Measurements from ENCODE around the gene NFATC1. TPM values are rescaled to one million over a fixed set of nuclear protein-coding genes. Genes with fewer than 3 reads are reported as not detected.
A peak's percentile ranks its signal among the peaks of the same experiment; 100 is the strongest.

The NFATC1 gene
- total RNA-seq, 1 donor from 2014 or later = 7.1 TPM

DNA sequence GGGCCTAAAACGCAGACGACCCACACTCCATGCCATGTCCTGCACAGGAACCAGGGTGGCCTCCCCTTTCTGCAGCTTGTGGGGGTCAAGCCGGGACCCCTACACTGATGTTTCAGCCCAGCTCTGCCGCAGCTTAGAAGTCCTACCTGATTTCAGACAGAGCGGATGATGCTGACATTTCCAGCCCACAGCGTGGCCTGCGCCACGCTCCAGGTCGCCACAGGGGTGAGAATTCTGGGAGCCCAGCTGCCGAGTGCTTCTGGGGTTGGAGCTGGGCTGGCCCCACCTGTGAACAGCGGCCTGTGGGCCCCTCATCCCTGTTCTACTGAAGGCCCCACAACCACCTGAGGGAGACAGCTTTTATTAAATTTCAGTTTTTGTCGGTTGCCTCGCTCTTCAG lies 77.2 kb downstream of the NFATC1 start:
- no peak overlapping the region for H3K27ac Mint-ChIP-seq (ENCODE audit: unreplicated experiment)
- no peak for DNase-seq (ENCODE audit: low spot score)
- peaks cover 4% of the 10 kb centered on the region for H3K36me3 Mint-ChIP-seq (ENCODE audit: low read depth)
- peaks cover 2% of the 10 kb centered on the region for H3K27me3 Mint-ChIP-seq (ENCODE audit: low read depth)
- no peaks in the 10 kb centered on the region for H3K9me3 Mint-ChIP-seq (ENCODE audit: low read depth)
- TF ChIP-seq CTCF (IDR thresholded peaks at IDR 0.05) = no peak
- no peak overlapping the region for H3K4me3 Mint-ChIP-seq (ENCODE audit: unreplicated experiment)
- peaks cover 7% of the 10 kb centered on the region for H3K4me1 Mint-ChIP-seq (ENCODE audit: low read depth)

- Mint-ChIP-seq H3K4me1 (ENCODE audit: low read depth) (peaks cover 7% of the 10 kb centered on the region), H3K27me3 (ENCODE audit: low read depth) (peaks cover 2% of the 10 kb centered on the region), H3K9me3 (ENCODE audit: low read depth) (no peaks in the 10 kb centered on the region), H3K27ac (ENCODE audit: unreplicated experiment) (no peak overlapping the region), H3K4me3 (ENCODE audit: unreplicated experiment) (no peak overlapping the region), H3K36me3 (ENCODE audit: low read depth) (no peaks in the 10 kb centered on the region)
- no peak for TF ChIP-seq CTCF (IDR thresholded peaks at IDR 0.05)
- DNase-seq (ENCODE audit: low spot score) = peak; percentile 65
Observed at GRCh38 chr18:79476031-79476917, 80.5 kb downstream of the NFATC1 start.

DNA sequence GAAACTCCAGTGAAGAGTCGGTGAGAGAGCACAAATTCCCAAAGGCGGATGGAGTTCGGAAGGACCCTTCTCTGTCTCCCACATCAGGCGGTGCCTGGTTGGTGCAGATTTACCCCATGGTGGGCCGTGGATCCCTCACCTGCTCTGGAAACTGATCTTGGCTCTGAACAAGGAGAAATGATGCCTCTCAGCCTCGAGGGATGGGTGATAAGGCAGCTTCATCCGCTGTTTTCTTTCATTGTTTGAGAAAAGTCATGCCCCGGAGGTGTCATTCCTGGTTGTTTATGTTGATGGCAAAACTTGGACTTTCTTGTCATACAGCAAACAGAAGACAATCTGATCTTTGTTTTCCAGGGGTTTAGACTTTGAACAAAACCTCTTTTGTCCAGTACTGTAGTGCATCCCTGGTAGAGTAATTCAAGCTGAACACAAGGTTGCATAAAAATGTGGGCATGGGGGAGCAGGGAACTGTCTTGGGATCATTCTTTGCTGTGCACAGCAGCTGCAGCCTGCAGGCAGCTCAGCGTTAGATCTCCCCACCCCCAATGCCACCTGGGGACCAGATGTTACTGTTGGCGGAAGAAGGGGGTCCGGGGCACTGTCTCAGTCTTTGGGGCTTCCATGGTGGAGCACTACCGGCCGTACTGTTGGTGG lies 81.3 kb downstream of the NFATC1 start:
- Mint-ChIP-seq H3K27me3 (ENCODE audit: low read depth) (peaks cover 2% of the 10 kb centered on the region), H3K36me3 (ENCODE audit: low read depth) (no peaks in the 10 kb centered on the region), H3K27ac (ENCODE audit: unreplicated experiment) (no peak overlapping the region), H3K4me3 (ENCODE audit: unreplicated experiment) (no peak overlapping the region), H3K9me3 (ENCODE audit: low read depth) (no peaks in the 10 kb centered on the region), H3K4me1 (ENCODE audit: low read depth) (peaks cover 7% of the 10 kb centered on the region)
- DNase-seq (ENCODE audit: low spot score) = peak; percentile 32
- TF ChIP-seq CTCF (IDR thresholded peaks at IDR 0.05) = no peak

- no peak overlapping the region for H3K4me3 Mint-ChIP-seq (ENCODE audit: unreplicated experiment)
- H3K36me3 Mint-ChIP-seq (ENCODE audit: low read depth) = no peaks in the 10 kb centered on the region
- no peaks in the 10 kb centered on the region for H3K9me3 Mint-ChIP-seq (ENCODE audit: low read depth)
- H3K27ac Mint-ChIP-seq (ENCODE audit: unreplicated experiment) = no peak overlapping the region
- peaks cover 7% of the 10 kb centered on the region for H3K4me1 Mint-ChIP-seq (ENCODE audit: low read depth)
- peak; percentile 77 for DNase-seq (ENCODE audit: low spot score)
- TF ChIP-seq CTCF (IDR thresholded peaks at IDR 0.05) = no peak
- H3K27me3 Mint-ChIP-seq (ENCODE audit: low read depth) = peaks cover 2% of the 10 kb centered on the region
Observed at GRCh38 chr18:79477711-79478483, 82.2 kb downstream of the NFATC1 start.

All from chondrocyte (in vitro differentiated cells).